Stimulated activated CD8-positive, alpha-beta memory T cell treated with anti-CD3 and anti-CD28 coated beads, Interleukin-15, amount 100 ng/mL, for 24 hours (primary cell): ENCODE data around the gene ASTN2.

ENCODE experiments used
- DNase-seq: peaks from one replicate; pipeline ENCODE4 v3.0.0-alpha.2; 2020; ENCODE audit warnings: low read depth

ASTN2 gene

DNA sequence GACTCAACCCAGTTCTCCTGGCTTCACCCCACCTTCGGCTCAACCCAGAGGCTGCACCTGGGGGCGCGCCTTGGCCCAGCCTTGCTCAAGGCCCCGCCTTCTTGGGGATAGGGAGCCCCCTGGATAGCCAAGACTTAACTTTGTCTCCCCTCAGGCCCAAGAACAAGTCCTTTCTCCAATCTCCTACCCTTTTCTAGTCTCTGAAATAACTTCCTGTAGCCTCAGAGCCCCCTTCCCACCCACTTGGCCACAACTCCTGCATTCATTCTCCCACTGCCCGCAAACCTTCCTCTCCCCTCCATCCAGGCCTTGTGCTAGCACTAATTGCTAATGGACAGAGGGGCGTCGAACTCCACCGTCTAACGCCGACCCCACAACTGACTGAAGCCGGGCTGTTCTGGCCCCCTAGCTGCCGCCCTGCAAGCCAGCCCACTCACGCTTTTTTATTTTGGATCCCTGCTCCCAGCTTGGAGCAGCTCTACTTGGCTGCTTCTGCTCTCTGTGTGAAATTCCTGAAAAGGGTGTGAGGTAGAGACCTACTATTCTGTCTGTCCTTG is 579 bp upstream of the ASTN2 start:
- DNase-seq: no peak

DNA sequence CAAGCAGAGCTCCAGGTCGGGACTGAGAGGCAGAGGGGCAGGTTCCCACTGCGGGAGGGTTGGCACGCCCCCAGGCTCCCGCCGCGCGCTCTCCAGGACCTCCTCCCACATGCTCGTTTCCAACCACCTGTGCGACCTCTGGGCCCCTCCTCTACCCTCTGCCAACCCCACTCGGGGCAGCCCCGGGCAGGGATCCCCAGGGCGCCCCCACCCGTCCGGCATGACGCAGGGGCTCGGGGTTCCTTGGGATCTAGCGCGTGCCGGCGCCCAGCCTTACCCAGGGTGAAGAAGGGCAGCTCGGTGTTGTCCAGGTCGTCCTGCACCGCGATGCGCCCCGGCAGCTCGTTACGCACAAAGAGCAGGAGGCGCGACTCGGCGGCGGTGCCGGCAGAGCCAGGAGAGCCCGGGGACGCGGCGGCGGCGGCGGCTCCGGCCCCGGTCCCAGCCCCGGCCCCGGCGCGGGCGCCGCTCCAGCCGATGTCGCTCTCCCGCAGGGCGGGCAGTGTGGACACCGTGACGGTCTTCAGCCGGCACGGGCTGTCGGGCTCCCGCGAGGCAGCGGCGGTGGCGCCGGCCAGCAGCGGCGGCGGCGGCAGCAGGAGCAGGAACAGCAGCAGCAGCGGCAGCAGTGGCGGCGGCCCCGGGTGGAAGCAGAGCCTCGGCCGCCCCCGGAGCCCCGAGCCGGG is 494 bp downstream of the ASTN2 start:
- DNase-seq: no peak

DNA sequence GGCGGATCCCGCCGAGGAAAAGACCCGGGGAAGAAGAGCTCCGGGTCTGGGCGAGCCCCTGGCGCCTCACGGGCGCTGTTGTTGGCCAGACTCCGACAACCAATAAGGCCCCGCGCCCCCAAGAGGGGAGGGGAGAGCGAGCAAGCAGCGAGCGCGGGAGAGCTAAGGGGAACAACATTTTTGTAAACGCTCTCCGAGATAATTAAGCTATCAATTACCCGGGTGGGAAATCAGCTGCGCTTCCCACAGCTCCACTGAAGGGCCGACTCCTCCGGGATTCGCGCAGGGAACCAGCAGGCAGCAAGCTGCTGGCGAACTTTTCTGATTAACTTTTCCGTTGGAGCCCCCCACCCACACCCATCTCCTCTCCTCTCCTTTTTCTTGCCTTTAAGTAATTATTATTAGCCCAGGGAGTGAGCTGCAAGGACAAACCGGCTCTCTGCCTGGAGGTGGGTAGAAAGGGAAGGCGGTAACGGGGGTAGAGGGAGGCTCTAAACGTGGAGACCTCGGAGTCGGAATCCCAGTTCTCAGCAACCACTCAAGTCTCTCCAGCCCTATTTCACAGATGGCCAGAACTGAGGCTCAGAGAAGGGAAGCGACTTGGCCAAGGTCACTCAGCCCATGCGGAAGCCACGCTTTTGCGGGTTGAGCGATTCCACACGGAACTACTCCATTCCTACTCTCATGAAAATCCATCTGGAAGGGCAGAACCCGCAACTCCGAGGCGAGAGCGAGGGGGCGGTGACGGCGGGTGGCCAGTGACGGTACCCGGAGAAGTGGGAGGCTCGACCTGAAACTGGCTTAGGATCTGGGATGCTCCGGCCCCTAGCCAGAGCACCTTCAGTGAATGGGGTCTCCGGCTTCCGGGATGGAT is 1.3 kb downstream of the ASTN2 start:
- no peak for DNase-seq

DNA sequence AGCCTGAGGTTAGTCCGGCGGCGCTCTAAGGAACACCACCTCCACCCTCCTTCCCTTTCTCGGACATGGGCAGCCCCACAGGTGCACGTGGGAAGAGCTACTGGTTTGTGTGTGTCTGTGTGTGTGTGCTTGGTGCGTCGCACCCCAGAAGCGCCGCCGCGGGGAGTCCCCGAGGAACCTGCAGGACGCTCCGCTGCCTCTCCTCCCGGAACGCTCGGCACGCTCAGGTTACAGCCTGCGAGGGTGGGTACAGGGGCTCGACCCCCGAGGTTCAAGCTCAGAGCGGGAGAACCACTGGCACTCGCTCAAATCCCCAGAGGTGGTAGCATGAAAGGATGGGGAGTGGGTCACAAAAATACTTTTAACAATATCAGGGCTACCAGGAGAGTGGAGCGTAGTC is 2.0 kb downstream of the ASTN2 start:
- DNase-seq: no peak

DNA sequence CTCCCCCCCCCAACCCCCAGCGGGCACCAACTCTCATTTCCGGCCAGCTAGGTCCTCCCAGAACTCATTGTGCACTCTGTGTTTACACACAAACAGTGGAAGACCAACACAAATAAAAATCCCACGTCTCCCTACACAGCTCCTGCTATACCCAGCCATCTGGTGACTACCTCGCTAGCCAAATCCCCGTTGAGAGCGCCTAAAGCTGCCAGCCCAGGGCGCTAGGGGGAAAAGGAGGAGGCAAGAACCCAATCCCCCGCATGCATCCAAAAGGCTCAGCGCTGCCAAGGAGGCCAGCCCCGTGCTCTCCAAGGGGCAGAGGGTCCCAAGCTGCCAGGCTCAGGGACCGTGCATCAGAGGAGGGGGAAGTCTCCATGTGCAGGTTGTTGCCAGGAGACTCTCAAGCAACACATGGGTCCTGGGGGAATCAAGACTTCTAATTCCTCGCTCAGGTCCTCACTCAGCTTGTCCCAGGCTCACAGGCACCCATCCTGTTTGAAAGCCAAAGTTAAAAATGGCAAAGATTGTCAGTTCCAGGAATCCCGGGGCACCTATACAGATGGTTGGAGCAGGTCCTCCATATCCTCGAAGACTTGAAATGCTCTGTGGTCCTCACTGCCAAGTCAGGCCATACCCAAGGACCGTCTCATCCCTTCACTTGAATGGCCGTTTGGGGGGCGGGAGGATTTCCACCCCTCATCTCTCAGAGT is 2.7 kb downstream of the ASTN2 start:
- no peak for DNase-seq

DNA sequence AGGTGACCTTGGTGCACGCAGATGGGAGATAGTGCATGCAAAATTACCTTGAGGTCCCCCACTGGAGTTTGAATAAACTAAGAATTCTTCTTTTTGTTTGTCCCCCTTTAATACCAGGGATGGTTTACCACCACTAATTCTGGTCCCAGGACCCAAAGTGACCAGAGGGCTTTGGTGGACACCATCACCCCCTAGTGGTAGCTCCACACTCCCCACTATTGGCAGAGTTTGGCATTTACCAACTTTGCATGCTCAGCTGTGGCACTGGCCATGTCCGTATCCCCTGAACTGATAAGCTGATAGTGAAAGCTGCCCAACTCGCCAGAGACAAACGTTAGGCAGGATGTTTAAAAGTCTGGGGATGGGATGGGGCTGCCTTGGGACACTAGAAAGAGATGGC is 3.3 kb downstream of the ASTN2 start:
- DNase-seq: no peak

DNA sequence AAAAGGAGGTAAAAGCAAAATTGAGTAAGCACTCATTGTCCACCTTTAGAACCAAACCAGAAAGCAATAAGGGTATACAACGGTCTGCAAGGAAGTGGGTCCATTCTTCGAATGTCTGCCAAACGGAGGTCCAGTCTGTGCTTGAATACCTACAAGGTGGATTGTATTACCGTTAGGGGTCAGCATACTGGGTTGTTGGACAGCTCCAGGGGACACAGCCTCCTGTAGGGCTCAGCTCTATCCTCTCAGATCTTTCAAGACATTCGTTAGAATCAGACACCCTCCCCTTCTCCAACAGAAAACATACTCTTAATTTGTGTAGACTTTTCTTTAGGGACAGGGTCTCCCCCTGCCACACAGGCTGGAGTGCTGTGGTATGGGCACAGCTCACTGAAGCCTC is 5.5 kb downstream of the ASTN2 start:
- no peak for DNase-seq

DNA sequence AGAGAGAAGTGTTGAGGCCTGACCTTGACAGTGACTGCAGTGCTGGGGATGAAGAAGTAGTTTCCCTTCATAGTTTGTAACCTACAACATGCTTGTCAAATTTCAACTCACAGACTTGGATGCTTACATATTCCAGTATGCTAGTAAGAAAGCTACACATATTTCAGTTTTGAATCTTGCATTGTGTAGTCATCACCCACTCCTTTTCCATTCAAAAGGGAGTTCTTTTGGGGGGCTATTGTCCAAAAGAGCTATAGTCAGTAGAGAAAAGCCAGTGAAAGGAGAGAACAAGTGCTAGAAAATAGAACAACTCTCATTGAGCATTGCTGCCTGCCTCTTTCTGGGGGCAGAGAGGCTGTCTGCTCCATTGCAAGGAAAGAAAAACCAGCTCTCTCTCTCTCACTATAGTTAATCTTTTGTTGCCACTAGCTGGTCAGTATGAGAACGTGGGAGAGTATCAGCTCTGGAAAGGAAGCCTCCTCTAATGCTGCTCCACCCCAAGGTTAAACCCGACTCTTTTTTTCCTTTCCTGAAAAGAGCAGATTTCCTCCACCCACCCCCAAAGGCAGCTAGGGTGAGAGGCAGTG is 7.3 kb downstream of the ASTN2 start:
- no peak for DNase-seq

DNA sequence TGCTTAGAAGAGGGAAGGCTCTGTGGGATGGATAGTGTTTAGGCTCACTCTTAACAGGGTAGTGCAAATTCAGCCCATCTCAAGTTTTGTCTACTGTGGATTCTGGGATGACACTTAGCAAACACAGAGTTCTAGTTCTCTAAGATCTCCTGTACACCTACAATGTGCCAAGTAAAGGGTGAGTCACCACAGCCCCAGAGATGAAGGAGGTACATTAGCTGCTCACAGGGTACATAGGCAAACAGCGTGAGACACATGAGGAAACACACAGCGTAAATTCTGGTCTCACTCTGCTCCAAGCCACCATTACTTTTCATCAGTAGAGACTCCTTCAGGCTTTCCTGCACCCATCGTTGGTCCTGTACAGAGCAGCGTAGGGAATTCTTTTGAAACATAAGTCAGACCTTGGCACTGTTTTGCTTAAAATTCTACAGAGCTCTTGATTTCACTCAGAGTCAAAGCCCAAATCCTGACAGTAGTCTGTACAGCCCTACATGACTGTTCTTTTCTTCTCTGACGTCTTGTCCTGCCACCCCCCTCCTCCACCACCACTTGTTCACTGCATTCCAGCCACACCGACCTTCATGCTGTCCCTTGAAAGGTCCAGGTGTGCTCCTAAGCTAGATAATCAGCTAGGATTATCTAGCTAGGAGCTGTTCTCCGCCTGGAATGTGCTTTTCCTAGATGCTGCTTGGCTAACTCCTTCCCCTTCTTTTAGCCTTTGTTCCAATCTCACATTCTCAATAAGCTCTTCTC is 8.7 kb downstream of the ASTN2 start:
- DNase-seq: no peak

DNA sequence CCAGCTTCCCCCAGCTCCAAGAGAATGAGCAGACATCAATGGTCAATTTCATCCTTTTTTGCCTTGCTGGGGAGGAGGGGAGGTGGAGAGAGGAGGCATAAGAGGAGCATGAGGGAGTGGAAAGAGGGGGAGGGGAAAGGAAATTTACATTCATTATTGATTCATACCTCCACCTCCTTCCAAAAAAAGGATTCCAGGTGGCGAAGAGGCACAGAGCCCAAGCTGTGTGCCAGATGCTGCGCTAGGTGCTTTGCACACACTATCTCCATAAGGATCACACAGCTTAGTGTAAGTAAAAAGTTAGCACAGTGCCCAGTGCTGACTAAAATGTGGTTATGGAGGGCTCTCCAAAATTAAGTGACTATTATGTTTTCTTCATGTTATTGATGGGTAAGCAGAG is 11.0 kb downstream of the ASTN2 start:
- DNase-seq: no peak

DNA sequence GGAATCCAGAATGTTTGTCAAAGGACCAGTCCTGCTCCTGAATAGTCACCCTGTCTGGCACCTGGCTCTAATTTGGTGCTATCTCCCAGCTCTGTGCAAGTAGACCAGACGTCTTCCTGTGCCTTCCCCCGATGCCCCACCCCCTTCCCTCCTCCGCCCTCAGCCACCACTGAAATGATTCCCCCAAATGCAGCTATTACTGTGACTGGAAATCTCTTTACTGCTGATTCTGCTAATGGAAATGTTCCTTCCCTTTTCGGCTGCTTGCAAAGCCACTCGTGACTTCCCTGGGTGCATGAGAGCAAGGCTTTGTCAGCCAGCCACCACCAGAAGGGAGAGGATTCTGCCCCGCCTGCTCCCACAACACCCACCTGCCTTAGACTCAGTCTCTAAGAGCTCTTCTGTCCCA is 11.4 kb downstream of the ASTN2 start:
- DNase-seq: no peak

DNA sequence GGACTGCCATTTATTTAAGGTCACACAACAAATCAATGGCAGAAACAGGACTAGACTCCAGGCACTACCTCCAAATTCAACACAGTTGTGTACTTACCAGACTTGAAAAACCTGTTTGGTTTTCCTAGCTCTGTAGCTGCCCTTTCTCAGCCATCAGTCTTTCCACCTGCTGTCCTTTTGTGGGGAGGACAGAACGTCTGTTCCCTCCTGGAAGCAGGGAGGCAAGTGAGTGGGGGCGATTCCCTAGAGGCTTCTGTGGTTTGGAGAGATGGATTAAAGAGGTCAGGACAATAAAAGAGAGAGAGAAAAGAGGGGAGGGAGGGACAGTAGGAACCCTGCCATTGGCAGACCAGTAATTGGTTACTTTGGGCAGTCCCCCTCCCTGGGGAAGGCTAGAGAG is 14.7 kb downstream of the ASTN2 start:
- no peak for DNase-seq

DNA sequence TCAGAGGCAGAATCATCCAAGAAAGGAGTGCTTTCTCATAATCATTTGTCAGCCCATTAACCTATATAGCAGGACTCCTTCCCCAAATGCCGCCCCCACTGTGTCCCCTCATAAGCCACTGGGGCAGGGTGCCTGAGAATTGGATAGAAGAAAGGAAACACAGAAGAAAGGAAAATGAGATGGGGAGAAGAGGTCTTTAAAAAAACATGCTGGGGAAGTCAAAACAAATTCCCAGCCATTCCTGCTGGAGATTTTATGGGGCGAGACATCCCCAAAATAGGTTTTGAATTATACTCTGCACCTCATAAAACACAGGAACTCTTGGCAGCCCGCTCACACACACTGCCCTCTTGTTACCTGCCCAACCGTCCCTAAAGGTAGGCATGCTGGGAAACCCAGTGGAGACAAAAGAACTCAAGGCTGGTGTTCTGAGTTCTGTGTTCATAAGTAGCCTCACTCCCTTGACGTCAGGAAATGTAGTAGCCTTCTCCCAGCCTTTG is 19.7 kb downstream of the ASTN2 start:
- DNase-seq: no peak

DNA sequence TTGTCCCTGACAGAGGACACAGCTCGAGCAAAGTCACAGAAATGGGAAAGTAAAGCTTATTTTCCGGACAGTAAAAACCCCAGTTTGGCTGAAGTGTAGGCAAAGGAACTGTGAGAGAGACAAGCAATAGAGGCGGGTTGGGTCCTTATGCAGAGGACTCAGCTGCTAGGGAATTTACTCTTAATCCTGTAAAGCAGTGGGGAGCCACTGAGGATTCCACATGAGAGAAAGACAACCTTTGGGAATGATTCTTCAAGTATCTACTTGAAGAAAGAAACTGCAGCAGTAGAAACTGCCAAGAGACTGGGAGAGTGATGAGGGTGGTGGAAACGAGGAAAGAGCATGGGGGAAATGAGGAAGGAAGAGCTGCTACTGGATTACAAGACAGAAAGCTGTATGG is 20.2 kb downstream of the ASTN2 start:
- DNase-seq: no peak

DNA sequence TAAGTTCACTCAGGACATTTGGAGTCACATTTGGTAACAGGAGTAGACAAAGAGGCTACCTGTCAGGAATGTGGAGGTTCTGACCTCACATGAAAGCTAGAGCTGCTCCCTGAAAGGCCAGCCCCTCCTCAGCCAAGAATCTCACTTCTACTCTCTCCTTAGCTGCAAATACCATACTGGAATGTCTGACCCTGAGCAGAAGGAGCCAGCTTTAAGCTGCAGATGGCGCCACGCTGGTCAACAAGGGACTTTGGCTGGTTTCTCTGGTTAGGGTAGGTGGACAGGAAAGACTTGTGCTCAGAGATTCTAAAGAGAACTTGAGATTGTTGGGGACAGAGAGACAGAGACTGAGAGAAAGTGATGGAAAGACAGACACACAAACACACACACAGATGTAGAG is 21.9 kb downstream of the ASTN2 start:
- DNase-seq: no peak

DNA sequence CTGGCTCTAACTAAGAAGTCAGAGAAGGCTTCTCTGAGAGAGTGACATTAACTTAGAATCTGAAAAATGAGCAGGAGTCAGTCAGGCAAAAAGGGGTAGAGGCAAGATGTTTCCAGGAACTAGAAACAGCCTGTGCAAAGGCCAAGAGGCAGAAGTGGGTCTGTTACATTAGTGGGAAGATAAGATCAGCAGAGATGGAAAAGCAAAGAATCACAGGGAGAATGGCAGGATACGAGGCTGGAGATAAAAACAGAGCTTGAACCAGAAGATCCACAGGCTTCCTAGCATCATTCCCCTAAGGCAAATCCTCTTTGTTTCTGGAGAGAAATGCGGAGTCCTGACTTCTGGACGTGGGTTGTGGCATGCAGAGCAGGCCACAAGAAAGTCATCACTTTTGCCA is 27.4 kb downstream of the ASTN2 start:
- no peak for DNase-seq

DNA sequence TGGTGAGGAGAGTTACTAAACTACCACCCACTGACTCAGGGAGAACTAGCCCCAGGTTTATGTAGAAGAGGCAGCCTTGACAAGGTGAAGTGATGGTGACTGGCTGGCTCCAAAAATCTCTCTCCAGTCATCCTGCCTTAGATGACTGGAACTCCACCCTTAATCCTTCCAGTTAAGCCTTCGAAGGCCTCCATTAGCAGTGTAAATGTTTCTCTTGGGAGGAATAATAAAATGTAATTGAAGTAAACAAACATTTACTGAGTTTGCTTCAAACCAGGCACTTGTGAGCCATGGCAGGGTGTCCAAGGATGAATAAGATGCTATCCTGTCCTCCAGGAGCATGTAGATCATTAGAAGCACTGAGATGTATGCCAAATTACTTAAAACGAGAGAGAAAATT is 35.5 kb downstream of the ASTN2 start:
- no peak for DNase-seq

DNA sequence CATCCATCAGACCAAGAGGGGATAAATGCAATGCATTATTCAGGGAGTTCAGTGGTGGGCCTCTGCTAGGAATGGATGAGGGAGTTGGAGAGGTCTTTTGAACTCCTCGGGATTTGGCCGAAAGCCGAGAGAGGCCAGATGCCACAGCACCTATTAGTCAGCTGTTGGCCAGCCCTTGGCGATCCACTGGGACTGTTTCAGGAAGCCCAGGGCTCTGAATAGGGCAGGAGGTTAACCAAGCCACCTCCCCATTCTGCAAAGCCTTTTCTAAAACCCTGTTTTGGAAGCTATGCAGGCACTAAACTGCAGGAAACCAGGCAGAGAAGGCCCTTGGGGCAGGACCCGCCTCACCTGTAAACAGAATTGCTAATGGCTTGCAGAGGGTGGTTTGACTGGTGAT is 37.8 kb downstream of the ASTN2 start:
- DNase-seq: no peak

DNA sequence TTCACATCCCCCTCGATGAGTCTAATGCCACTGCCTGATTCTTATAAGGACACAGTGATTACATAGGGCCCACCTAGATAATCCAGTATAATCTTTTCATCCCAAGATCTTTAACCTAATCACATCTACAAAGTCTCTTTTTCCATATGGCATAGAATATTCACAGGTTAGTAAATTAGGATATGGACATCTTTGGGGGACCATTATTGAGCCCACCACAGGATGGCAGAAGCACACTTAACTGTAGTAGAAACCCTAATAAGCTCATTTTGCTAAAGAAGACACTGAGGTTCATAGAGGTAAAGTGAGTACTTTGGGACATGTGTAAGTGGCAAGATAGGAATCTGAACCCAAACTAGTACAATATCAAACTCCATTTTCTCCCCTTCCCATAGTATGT is 38.9 kb downstream of the ASTN2 start:
- no peak for DNase-seq

DNA sequence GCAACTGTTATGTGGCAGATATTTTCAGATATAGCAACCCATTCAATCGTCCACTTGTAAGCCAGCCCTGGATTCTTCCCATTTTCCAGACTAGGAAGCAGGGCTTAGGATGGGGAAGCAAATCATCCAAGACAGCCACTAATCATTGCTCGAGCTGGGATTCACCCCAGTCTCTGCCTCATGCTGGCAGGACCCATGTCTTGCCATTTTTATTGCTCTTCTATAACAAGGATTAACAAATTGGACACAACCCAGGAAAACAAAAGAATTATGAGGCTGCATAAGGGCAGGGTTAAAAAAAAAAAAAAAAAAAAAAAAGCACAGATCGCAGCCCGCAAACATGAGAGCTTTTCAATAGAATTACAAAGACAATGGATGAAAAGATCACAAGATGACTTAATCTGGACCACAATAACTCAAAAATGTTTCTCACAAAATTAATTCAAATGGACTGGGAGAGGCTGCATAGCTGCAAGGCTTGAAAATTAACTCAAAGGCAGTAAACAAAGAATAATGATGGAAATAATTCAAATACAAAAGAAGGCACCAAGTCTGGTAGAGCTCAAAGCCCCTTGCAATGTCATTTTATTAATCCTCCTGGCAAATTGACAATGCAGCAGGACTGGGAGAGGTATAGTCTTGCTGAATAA is 40.7 kb downstream of the ASTN2 start:
- DNase-seq: no peak

DNA sequence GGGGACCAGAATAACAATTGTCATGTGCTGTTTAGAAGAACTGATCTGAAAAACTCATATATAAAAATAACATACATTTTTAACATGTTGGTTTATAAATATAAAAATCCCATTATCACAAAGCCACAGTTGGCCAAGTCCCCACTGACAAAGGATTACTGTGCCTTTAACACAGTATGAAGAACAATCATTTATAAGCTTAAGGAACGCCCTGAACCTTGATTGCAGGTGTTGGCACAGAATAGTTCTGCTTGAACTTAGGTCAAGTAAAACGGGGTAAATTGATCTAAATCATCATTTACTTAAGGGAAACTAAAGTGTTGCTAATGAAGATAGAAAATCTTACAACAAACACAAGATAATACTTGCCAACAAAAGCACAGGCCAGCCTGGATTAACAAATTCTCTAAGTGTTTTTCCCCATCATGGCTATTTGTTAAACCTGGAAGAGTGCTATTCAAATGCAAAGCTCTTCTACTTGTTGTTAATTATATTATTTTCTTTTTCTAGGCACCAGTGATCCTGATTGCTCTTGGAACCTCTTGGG is 46.1 kb downstream of the ASTN2 start:
- DNase-seq: no peak
